ENCODE results near the gene MST1R. TPM values are rescaled to one million over a fixed set of nuclear protein-coding genes. Genes with fewer than 3 reads are reported as not detected.

MST1R gene
- total RNA-seq, 1 donor from 2014 or later = 6.5 TPM

DNA sequence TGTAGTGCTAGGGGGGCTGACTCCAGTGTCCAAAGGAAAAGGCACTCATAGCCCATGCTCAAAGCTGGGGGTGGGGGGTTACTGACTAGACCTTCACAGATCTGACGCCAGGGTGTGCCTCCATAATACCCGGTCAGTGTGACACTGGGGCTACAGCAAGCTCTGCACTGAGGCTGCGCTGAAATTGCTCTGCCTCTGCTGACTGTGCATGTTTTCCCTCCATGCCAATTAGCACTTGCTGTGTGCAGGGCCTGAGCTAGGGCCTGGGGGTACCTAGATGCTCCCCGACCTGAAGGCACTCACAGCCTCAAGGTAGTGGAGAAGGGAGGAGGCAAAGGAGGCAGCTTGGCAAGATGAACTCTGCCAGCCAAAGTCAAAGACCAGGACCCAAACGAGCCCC is 39.2 kb downstream of the MST1R start:
- H3K36me3 ChIP-seq (ENCODE audit: control insufficient read depth, insufficient read depth, low read length) = no peaks in the 10 kb centered on the region
- peaks cover 50% of the 10 kb centered on the region for H3K27me3 ChIP-seq (ENCODE audit: control insufficient read depth, insufficient read depth, low read length)
- no peak for DNase-seq (ENCODE audit: low read depth)
- TF ChIP-seq, protein P1, sequence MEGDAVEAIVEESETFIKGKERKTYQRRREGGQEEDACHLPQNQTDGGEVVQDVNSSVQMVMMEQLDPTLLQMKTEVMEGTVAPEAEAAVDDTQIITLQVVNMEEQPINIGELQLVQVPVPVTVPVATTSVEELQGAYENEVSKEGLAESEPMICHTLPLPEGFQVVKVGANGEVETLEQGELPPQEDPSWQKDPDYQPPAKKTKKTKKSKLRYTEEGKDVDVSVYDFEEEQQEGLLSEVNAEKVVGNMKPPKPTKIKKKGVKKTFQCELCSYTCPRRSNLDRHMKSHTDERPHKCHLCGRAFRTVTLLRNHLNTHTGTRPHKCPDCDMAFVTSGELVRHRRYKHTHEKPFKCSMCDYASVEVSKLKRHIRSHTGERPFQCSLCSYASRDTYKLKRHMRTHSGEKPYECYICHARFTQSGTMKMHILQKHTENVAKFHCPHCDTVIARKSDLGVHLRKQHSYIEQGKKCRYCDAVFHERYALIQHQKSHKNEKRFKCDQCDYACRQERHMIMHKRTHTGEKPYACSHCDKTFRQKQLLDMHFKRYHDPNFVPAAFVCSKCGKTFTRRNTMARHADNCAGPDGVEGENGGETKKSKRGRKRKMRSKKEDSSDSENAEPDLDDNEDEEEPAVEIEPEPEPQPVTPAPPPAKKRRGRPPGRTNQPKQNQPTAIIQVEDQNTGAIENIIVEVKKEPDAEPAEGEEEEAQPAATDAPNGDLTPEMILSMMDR (IDR thresholded peaks at IDR 0.05; ENCODE audit: insufficient read depth, low read length, poor library complexity, severe bottlenecking) = no peak
- H3K4me3 ChIP-seq (ENCODE audit: low read depth, low read length) = no peak overlapping the region

DNA sequence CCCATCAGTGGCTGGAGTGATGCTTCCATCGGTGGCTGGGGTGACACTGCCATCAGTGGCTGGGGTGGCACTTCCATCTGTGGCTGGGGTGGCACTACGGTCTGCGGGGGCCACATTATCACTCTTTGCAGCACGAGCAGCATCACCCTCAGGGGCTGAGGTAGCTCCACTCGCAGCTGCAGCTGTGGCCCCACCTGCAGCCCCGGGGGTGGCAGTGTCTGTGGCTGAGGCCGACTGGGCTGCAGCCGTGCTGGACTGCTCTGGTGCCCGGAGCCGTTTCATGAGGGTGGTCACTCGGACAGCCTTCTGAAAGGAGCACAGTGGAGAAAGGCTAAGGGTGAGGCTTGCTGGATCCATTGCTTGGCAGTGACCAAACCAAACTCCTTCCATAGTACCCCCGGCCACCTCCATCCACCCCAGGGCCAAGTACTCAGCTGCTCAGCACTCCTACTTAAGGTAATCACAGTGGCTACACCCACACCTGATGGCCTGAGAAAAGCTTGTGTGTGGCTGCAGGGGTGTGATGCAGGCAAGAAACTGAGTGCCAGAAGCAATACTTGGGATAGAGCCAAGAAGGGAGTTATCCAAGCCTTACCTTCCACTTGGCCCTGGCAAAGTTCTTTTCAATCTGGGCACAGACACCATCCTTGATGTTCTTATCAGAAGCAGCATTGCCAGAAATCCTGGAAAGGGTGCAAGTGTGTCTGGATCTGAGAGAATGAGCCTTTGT is 43.9 kb downstream of the MST1R start:
- H3K36me3 ChIP-seq (ENCODE audit: control insufficient read depth, insufficient read depth, low read length) = no peaks in the 10 kb centered on the region
- DNase-seq (ENCODE audit: low read depth) = no peak
- TF ChIP-seq, protein P1 (IDR thresholded peaks at IDR 0.05; ENCODE audit: insufficient read depth, low read length, poor library complexity, severe bottlenecking) = no peak
- H3K4me3 ChIP-seq (ENCODE audit: low read depth, low read length) = no peak overlapping the region
- H3K27me3 ChIP-seq (ENCODE audit: control insufficient read depth, insufficient read depth, low read length) = peaks cover 14% of the 10 kb centered on the region

DNA sequence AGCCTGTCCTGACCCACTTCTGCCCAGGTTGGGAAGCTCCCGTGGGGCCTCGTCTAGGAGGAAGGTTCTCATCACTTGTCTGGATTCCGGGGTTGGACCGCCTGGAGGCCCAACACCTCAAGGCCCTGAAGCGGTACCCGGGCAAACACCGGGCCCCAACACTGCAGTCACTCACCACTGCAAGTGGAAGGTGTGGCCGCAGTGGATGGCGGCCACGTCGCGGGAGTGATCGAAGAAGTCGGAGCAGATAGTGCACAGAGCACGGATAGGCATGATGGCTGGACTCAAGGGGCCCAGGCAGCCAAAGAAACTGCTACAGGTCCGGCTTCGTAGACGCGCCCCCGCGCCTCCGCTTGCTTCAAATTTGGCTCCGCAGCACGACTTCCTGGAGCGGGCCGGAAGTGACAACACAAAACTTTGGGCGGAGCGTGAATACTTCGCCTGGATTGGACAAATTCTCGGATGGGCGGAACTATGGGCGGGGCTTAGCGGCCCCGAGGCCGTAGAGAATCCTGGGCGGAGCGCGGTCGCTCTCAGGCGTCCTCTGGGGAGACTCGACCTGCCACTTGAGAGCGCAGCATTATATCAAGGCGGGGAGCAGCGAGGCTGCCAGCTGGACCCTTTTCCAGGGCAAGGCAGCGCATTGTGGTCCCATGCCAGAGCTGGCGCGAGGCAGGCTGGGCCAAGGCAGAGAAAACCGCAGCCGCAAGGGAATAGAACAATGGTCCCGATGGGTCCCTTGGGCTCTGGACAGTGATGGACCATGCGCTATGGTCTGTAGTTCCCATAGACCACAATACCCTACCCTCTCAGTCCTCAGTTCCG is 47.3 kb downstream of the MST1R start, which contains the start of gene TRAIP:
Gene TRAIP, minus strand, starts transcription at position 384 of the 825 bp plus-strand sequence. Its CDS starts 111 bp downstream, at position 273.
- H3K27me3 ChIP-seq (ENCODE audit: control insufficient read depth, insufficient read depth, low read length) = no peaks in the 10 kb centered on the region

DNA sequence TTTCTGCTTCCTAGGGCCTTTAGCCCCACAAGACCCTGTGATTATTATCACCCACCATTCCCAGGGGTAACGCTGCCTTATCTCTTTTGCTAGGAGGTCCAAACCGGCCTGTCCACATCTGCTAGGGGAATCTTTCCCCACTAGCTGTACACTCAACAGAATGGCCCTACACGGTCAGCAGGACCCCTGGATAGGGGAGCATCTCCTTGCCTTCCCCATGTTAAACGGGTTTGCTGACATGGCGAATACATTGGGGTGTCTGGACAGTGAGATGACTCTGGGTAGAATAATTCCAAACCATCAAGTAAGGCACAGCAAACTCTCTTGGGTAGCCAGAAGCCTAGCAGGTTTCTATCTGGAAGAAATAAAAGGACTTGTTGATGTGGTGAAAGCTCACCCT is 48.0 kb downstream of the MST1R start:
- TF ChIP-seq, protein P1 (IDR thresholded peaks at IDR 0.05; ENCODE audit: insufficient read depth, low read length, poor library complexity, severe bottlenecking) = no peak
- no peak for DNase-seq (ENCODE audit: low read depth)
- no peaks in the 10 kb centered on the region for H3K36me3 ChIP-seq (ENCODE audit: control insufficient read depth, insufficient read depth, low read length)
- H3K4me3 ChIP-seq (ENCODE audit: low read depth, low read length) = peak overlapping the region; percentile 97
- no peaks in the 10 kb centered on the region for H3K27me3 ChIP-seq (ENCODE audit: control insufficient read depth, insufficient read depth, low read length)

More for the DNA sequence above, 47.3 kb downstream of the MST1R start, which contains the start of gene TRAIP:
- TF ChIP-seq, protein P1 (IDR thresholded peaks at IDR 0.05; ENCODE audit: insufficient read depth, low read length, poor library complexity, severe bottlenecking) = no peak
- H3K36me3 ChIP-seq (ENCODE audit: control insufficient read depth, insufficient read depth, low read length) = no peaks in the 10 kb centered on the region
- peak; percentile 80 for DNase-seq (ENCODE audit: low read depth)
- H3K4me3 ChIP-seq (ENCODE audit: low read depth, low read length) = peak within 1 kb of the TSS; percentile 97

DNA sequence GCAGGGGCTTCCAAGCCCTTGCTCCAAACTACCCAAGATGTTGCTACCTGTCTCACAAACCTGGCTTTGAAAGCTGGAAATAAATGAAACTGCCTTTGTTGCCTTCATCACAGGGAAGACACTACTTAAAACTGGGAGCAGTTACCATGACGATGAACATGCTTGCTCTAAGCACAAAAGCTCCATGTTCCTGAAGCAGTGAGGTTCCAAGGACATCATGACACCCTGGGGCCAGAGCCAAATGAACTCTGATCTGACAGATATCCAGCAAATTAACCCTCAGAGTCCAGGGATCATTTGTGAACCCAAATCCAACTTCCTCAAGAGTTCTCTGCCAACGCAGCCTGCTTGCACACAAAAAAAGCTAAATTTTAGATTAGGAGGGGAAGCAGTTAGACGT is 58.0 kb downstream of the MST1R start:
- Histone ChIP-seq H3K36me3 (ENCODE audit: control insufficient read depth, insufficient read depth, low read length) (peaks cover 2% of the 10 kb centered on the region), H3K4me3 (ENCODE audit: low read depth, low read length) (no peak overlapping the region), H3K27me3 (ENCODE audit: control insufficient read depth, insufficient read depth, low read length) (no peaks in the 10 kb centered on the region)
- TF ChIP-seq, protein P1 (IDR thresholded peaks at IDR 0.05; ENCODE audit: insufficient read depth, low read length, poor library complexity, severe bottlenecking) = no peak
- DNase-seq (ENCODE audit: low read depth) = no peak

Data from kidney epithelial cell (primary cell).